ENCODE measurements around the gene WDR6. TPM values are rescaled to one million over a fixed set of nuclear protein-coding genes. Genes with fewer than 3 reads are reported as not detected.
A peak's percentile ranks its signal among the peaks of the same experiment; 100 is the strongest.

WDR6 gene, protein sequence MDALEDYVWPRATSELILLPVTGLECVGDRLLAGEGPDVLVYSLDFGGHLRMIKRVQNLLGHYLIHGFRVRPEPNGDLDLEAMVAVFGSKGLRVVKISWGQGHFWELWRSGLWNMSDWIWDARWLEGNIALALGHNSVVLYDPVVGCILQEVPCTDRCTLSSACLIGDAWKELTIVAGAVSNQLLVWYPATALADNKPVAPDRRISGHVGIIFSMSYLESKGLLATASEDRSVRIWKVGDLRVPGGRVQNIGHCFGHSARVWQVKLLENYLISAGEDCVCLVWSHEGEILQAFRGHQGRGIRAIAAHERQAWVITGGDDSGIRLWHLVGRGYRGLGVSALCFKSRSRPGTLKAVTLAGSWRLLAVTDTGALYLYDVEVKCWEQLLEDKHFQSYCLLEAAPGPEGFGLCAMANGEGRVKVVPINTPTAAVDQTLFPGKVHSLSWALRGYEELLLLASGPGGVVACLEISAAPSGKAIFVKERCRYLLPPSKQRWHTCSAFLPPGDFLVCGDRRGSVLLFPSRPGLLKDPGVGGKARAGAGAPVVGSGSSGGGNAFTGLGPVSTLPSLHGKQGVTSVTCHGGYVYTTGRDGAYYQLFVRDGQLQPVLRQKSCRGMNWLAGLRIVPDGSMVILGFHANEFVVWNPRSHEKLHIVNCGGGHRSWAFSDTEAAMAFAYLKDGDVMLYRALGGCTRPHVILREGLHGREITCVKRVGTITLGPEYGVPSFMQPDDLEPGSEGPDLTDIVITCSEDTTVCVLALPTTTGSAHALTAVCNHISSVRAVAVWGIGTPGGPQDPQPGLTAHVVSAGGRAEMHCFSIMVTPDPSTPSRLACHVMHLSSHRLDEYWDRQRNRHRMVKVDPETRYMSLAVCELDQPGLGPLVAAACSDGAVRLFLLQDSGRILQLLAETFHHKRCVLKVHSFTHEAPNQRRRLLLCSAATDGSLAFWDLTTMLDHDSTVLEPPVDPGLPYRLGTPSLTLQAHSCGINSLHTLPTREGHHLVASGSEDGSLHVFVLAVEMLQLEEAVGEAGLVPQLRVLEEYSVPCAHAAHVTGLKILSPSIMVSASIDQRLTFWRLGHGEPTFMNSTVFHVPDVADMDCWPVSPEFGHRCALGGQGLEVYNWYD
- 100 to 1,000 TPM in 3 of 4 donors, 10 to 100 TPM in 1; 96.7 to 233 (median 179) TPM for total RNA-seq

DNA sequence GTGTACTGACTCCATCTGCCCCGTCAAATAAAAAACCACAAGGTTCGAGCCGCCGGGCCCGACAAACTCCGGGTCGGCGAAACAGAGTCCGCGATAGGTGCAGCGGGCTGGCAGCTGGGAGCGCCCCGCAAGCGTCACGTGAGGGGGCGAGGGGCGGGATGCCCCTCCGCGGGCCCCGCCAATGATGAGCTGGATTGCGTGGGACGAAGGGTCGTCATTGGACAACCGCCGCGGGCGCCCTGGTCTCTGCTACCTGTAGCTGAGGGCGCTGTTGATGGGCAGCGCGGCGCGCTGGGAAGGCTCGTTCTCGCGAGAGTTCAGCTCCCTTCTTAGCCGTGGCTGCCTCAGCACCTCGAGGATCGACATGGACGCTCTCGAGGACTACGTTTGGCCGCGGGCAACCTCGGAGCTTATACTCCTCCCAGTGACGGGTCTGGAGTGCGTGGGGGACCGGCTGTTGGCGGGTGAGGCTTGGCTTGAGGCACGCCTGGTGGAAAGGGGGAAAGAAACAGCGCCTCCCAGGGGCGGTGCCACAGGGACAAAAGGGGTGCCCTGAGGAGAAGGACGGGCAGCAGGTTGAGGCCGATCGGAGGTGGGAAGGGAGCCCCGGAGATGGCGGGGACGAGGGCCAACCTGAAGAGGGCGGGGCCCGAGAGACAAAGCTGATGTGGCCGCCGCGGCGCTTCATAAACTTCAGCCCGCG is at the start of gene WDR6:
Gene WDR6 (plus strand): TSS at position 324 of the 703 bp plus-strand sequence. CDS start 41 bp downstream, at position 365.
- Histone ChIP-seq H3K36me3 (peaks cover 0 to 8% (median 0%) of the 10 kb centered on the region in 3 donors), H3K27ac (peak within 1 kb of the TSS; percentile 88 to 94 (median 93)), H3K27me3 (no peaks in the 10 kb centered on the region), H3K9me3 (no peaks in the 10 kb centered on the region), H3K4me1 (peaks cover 0 to 27% (median 3%) of the 10 kb centered on the region in 4 donors), H3K4me3 (peak within 1 kb of the TSS; percentile 71 to 92 (median 76))
- TF ChIP-seq, protein P1, sequence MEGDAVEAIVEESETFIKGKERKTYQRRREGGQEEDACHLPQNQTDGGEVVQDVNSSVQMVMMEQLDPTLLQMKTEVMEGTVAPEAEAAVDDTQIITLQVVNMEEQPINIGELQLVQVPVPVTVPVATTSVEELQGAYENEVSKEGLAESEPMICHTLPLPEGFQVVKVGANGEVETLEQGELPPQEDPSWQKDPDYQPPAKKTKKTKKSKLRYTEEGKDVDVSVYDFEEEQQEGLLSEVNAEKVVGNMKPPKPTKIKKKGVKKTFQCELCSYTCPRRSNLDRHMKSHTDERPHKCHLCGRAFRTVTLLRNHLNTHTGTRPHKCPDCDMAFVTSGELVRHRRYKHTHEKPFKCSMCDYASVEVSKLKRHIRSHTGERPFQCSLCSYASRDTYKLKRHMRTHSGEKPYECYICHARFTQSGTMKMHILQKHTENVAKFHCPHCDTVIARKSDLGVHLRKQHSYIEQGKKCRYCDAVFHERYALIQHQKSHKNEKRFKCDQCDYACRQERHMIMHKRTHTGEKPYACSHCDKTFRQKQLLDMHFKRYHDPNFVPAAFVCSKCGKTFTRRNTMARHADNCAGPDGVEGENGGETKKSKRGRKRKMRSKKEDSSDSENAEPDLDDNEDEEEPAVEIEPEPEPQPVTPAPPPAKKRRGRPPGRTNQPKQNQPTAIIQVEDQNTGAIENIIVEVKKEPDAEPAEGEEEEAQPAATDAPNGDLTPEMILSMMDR (IDR thresholded peaks at IDR 0.05): peak; percentile 25 to 61 (median 48)
- TF ChIP-seq POLR2A (IDR thresholded peaks at IDR 0.05): peak; percentile 60 to 65
- DNase-seq: peak; percentile 98 to 99 (median 98)

DNA sequence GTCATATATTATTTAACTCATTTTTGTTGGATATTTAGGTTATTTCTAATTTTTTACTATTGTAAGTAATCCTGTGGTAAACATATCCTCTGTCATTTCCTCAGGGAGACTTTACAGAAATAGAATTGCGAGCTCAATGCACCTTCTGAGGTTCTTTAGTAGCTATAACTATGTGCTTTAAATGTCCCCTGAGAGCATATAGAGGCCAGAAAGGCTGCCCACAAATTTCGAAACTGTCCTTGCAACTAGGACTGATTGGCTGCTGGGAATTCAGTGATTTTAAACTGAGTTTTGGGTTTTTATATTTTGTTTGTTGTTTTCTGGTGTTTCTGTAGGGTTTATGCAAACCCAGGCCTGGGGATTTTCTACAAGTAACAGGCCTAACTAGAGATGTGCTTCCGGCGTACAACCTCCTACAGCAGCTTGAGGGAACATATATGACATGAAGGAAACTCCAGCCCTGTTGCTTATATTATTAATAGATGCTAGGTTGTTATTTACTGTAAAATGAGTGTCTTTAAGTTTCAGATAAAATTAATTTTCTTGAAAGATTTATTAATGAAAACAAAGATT is 46.3 kb upstream of the WDR6 start:
- peaks cover 0 to 49% (median 0%) of the 10 kb centered on the region in 3 donors for H3K36me3 ChIP-seq
- H3K27me3 ChIP-seq: no peaks in the 10 kb centered on the region
- H3K9me3 ChIP-seq: no peaks in the 10 kb centered on the region
- no peaks in the 10 kb centered on the region for H3K4me1 ChIP-seq
- DNase-seq: no peak
- TF ChIP-seq, protein P1 (IDR thresholded peaks at IDR 0.05): no peak
- no peak for TF ChIP-seq POLR2A (IDR thresholded peaks at IDR 0.05)
- H3K27ac ChIP-seq: no peak overlapping the region
- no peak overlapping the region for H3K4me3 ChIP-seq

DNA sequence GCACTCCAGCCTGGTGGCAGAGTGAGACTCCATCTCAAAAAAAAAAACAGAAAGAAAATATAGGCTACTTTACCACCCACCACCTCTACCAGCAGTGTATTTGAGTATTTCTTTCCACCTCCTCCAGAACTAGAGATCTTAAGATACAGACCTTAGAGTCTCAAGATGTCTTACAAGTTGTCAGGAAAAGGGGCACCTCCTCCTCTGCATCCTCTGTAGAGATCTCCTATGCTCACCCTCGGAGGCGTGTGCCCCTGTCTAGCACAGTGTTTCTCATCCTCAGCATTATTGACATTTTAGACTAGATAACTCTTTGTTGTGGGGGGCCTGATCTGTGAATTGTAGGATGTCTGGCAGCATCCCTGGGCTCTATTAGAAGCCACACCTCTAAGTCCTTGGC is 44.9 kb upstream of the WDR6 start:
- DNase-seq: no peak
- Histone ChIP-seq H3K4me3 (no peak overlapping the region), H3K27me3 (no peaks in the 10 kb centered on the region), H3K9me3 (no peaks in the 10 kb centered on the region), H3K36me3 (peaks cover 0 to 63% (median 0%) of the 10 kb centered on the region in 3 donors), H3K27ac (no peak overlapping the region), H3K4me1 (no peaks in the 10 kb centered on the region)
- TF ChIP-seq, protein P1 (IDR thresholded peaks at IDR 0.05): no peak
- no peak for TF ChIP-seq POLR2A (IDR thresholded peaks at IDR 0.05)

DNA sequence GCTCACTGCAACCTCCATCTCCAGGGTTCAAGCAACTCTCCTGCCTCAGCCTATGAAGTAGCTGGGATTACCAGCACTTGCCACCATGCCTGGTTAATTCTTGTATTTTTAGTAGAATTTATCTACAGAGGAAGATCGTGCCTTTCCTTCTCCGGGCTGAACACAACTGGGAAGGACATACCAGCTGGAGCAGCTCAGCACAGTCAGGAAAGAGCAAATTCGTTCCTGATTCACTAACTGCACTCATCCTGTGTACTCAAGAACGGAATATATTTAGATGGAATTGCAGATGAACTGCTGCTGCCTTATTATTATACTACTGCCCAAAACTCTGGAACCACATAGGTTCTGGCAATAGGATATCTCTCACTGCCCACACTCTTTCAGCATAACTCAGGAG is 44.3 kb upstream of the WDR6 start:
- Histone ChIP-seq H3K27ac (no peak overlapping the region), H3K9me3 (no peaks in the 10 kb centered on the region), H3K4me3 (no peak overlapping the region), H3K36me3 (peaks cover 0 to 64% (median 0%) of the 10 kb centered on the region in 3 donors), H3K4me1 (no peaks in the 10 kb centered on the region), H3K27me3 (no peaks in the 10 kb centered on the region)
- no peak for DNase-seq
- TF ChIP-seq, protein P1 (IDR thresholded peaks at IDR 0.05): no peak
